OCI-LY3 (cell line): ENCODE measurements around the gene CCSER1.

Experiments used
- EZH2phosphoT487 ChIP-seq: fragments of 200-600 bp; shearing (Covaris generic); IDR thresholded peaks from 2 replicates; pipeline ENCODE4 v1.6.1; 2018; ENCODE audit warnings: antibody characterized with exemption, mixed run types, low read depth
- TF ChIP-seq, protein P1 (sequence below): fragments of 200-600, 300-600 bp; sonication (generic); IDR thresholded peaks from 2 replicates; pipeline ENCODE4 v1.5.1; 2014; ENCODE audit warnings: antibody characterized with exemption, low read length, low read depth

DNA sequence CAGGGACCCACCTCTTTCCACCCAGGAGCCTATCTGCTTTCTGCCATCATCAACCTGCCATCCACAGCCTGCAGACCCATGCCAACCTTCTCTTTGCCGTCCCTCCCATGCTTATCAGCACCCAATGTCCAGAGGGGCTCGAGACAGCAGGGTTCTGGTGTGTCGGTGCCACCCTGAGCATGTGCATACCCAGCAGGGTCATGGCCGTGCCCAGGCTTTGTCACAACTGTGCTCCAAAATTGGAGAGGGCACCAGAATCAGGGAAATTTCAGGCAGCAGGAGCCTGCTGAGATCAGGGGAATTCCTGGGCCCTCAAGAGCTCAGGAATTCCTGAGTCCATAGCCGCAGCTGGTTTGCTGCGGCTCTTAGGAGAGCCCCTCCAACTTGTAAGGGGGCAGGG, 330.6 kb downstream of the CCSER1 start:
- TF ChIP-seq, protein P1, sequence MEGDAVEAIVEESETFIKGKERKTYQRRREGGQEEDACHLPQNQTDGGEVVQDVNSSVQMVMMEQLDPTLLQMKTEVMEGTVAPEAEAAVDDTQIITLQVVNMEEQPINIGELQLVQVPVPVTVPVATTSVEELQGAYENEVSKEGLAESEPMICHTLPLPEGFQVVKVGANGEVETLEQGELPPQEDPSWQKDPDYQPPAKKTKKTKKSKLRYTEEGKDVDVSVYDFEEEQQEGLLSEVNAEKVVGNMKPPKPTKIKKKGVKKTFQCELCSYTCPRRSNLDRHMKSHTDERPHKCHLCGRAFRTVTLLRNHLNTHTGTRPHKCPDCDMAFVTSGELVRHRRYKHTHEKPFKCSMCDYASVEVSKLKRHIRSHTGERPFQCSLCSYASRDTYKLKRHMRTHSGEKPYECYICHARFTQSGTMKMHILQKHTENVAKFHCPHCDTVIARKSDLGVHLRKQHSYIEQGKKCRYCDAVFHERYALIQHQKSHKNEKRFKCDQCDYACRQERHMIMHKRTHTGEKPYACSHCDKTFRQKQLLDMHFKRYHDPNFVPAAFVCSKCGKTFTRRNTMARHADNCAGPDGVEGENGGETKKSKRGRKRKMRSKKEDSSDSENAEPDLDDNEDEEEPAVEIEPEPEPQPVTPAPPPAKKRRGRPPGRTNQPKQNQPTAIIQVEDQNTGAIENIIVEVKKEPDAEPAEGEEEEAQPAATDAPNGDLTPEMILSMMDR = no peak
- TF ChIP-seq EZH2phosphoT487 = no peak
